Liver (tissue), 9 donors: ENCODE results near the gene SPEN. TPM values are rescaled to one million over a fixed set of nuclear protein-coding genes. Genes with fewer than 3 reads are reported as not detected.

Experiments used
- DNase-seq: peaks from one replicate; pipeline ENCODE4 v3.0.0-alpha.2; 2017; ENCODE audit warnings: low spot score
- H3K27ac ChIP-seq, 2 donors: one replicate each; pipeline ENCODE4 v1.7.0; 2013; ENCODE audit warnings: inconsistent platforms in 2 of 2, low read length in 2 of 2, control low read depth in 1 of 2, low read depth in 1 of 2, mild to moderate bottlenecking in 1 of 2
- H3K27me3 ChIP-seq, 4 donors: one replicate each; pipeline versions ENCODE4 v1.6.1 to v1.7.0; 2013; ENCODE audit warnings: low read length in 3 of 4, inconsistent platforms in 1 of 4, mild to moderate bottlenecking in 1 of 4, moderate library complexity in 1 of 4; ENCODE audit not compliant: control insufficient read depth in 4 of 4, insufficient read depth in 4 of 4
- H3K36me3 ChIP-seq, 4 donors: one replicate each; pipeline versions ENCODE4 v1.6.1 to v1.7.0; 2013; ENCODE audit warnings: low read length in 3 of 4, mild to moderate bottlenecking in 3 of 4, low read depth in 1 of 4, moderate library complexity in 1 of 4; ENCODE audit not compliant: control insufficient read depth in 4 of 4, insufficient read depth in 3 of 4
- H3K4me1 ChIP-seq, 4 donors: one replicate each; pipeline versions ENCODE4 v1.6.1 to v1.7.0; 2013; ENCODE audit warnings: low read length in 3 of 4, mild to moderate bottlenecking in 3 of 4, moderate library complexity in 1 of 4; ENCODE audit not compliant: control insufficient read depth in 4 of 4, insufficient read depth in 4 of 4
- H3K4me3 ChIP-seq, 3 donors: one replicate each; pipeline versions ENCODE4 v1.6.1 to v1.7.0; 2013; ENCODE audit warnings: low read length in 3 of 3, control low read depth in 1 of 3, low read depth in 1 of 3, mild to moderate bottlenecking in 1 of 3
- H3K9ac ChIP-seq, 2 donors: one replicate each; pipeline ENCODE4 v1.7.0; 2013; ENCODE audit warnings: low read length in 2 of 2, mild to moderate bottlenecking in 2 of 2, moderate library complexity in 2 of 2, control low read depth in 1 of 2, low read depth in 1 of 2
- H3K9me3 ChIP-seq, 4 donors: one replicate each; pipeline versions ENCODE4 v1.6.1 to v1.7.0; 2013; ENCODE audit warnings: low read length in 3 of 4; ENCODE audit not compliant: control insufficient read depth in 4 of 4
- CTCF ChIP-seq: fragments of 150-350 bp; IDR thresholded peaks from 2 replicates; pipeline ENCODE4 v1.5.1; 2017; ENCODE audit warnings: improper control_type of control experiment, low read depth, low read length; ENCODE audit not compliant: missing input control
- EGR1 ChIP-seq, 2 donors: IDR thresholded peaks; 2 replicates each; pipeline ENCODE4 v1.6.1; 2016 to 2018; ENCODE audit warnings: antibody characterized with exemption in 2 of 2, low read depth in 2 of 2
- FOXA1 ChIP-seq: IDR thresholded peaks from 2 replicates; pipeline ENCODE4 v1.6.1; 2016; ENCODE audit warnings: antibody characterized with exemption
- FOXA2 ChIP-seq: IDR thresholded peaks from 2 replicates; pipeline ENCODE4 v1.6.1; 2016; ENCODE audit warnings: antibody characterized with exemption
- GABPA ChIP-seq, 2 donors: IDR thresholded peaks in 1 of 2; conservative IDR thresholded peaks in 1 of 2; 2 replicates each; pipeline ENCODE4 v1.6.1; 2016; ENCODE audit warnings: antibody characterized with exemption in 2 of 2, mild to moderate bottlenecking in 1 of 2, moderate library complexity in 1 of 2
- HNF4A ChIP-seq, 2 donors: conservative IDR thresholded peaks; 2 replicates each; pipeline ENCODE4 v1.6.1; 2016; ENCODE audit warnings: antibody characterized with exemption in 2 of 2, mild to moderate bottlenecking in 2 of 2
- HNF4G ChIP-seq: IDR thresholded peaks from 2 replicates; pipeline ENCODE4 v1.6.1; 2016; ENCODE audit warnings: antibody characterized with exemption
- JUND ChIP-seq, 2 donors: IDR thresholded peaks; 2 replicates each; pipeline ENCODE4 v1.6.1; 2016; ENCODE audit warnings: antibody characterized with exemption in 2 of 2
- MAX ChIP-seq: IDR thresholded peaks from 2 replicates; pipeline ENCODE4 v1.6.1; 2016; ENCODE audit warnings: antibody characterized with exemption
- NR2F2 ChIP-seq: IDR thresholded peaks from 2 replicates; pipeline ENCODE4 v1.6.1; 2016; ENCODE audit warnings: antibody characterized with exemption
- RAD21 ChIP-seq, 2 donors: IDR thresholded peaks; 2 replicates each; pipeline ENCODE4 v1.6.1; 2016; ENCODE audit warnings: antibody characterized with exemption in 2 of 2, mild to moderate bottlenecking in 2 of 2
- RXRA ChIP-seq, 2 donors: IDR thresholded peaks; 2 replicates each; pipeline ENCODE4 v1.6.1; 2017 to 2018; ENCODE audit warnings: antibody characterized with exemption in 2 of 2, mild to moderate bottlenecking in 1 of 2
- TAF1 ChIP-seq: conservative IDR thresholded peaks from 2 replicates; pipeline ENCODE4 v1.6.1; 2016; ENCODE audit warnings: antibody characterized with exemption, mild to moderate bottlenecking
- YY1 ChIP-seq: IDR thresholded peaks from 2 replicates; pipeline ENCODE4 v1.6.1; 2016; ENCODE audit warnings: antibody characterized with exemption, mild to moderate bottlenecking
- WGBS: extraction: QIAGEN DNeasy Blood & Tissue Kit; methylation state at CpG from one replicate; pipeline ENCODE4 v1.1.7; 2013; 5-methylcytosine and 5-hydroxymethylcytosine counted together
- polyA plus RNA-seq, 2 donors: library from polyadenylated mRNA; stranded (reverse) in 1 of 2; unstranded in 1 of 2; fragments of 200-250 nt in 1 of 2; fragments of >200 nt in 1 of 2; fragmentation: Nextera tagmentation in 1 of 2; extraction: Ambion mirVana in 1 of 2; gene quantifications; one replicate each; pipeline versions ENCODE4 v1.2.1 to v1.2.3, GENCODE V29; 2013 to 2015
- total RNA-seq, 2 donors: library from RNA; depleted of rRNA; stranded (reverse); fragments of >200 nt; gene quantifications; one replicate each; pipeline ENCODE4 v1.2.3, GENCODE V29; 2014
- TF ChIP-seq, protein P1 (sequence below): IDR thresholded peaks from 2 replicates; pipeline ENCODE4 v1.6.1; 2016; ENCODE audit warnings: antibody characterized with exemption
- TF ChIP-seq, protein P2 (sequence below): IDR thresholded peaks from 2 replicates; pipeline ENCODE4 v1.6.1; 2016; ENCODE audit warnings: antibody characterized with exemption
- TF ChIP-seq, protein P3 (sequence below): IDR thresholded peaks from 2 replicates; pipeline ENCODE4 v1.6.1; 2016; ENCODE audit warnings: antibody characterized with exemption, mild to moderate bottlenecking
- donor health status: healthy.
- donor health status: healthy.
- donor health status: healthy.
- donor health status: healthy.
- donor health status: healthy.

SPEN gene
- total and polyA plus RNA-seq, 4 donors = 7.4 to 29.4 (median 15.2) TPM

- H3K27ac ChIP-seq = no peak overlapping the region
- 86% methylated on average over 27 of the region's 27 CpGs for WGBS
- no peak overlapping the region for H3K4me3 ChIP-seq
- no peaks in the 10 kb centered on the region for H3K27me3 ChIP-seq
- TF ChIP-seq, protein P1, sequence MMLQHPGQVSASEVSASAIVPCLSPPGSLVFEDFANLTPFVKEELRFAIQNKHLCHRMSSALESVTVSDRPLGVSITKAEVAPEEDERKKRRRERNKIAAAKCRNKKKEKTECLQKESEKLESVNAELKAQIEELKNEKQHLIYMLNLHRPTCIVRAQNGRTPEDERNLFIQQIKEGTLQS = no peak
- TF ChIP-seq RXRA (IDR thresholded peaks at IDR 0.05) (no peak), RAD21 (IDR thresholded peaks at IDR 0.05) (no peak), GABPA (IDR thresholded peaks at IDR 0.05 in 1 of 2, conservative IDR thresholded peaks at IDR 0.05 in 1 of 2) (no peak), TAF1 (no peak), FOXA1 (no peak), HNF4G (no peak), FOXA2 (no peak), CTCF (no peak), JUND (IDR thresholded peaks at IDR 0.05) (no peak), EGR1 (IDR thresholded peaks at IDR 0.05; ENCODE audit: low read depth in 2 of 2) (no peak)
- TF ChIP-seq, protein P2, sequence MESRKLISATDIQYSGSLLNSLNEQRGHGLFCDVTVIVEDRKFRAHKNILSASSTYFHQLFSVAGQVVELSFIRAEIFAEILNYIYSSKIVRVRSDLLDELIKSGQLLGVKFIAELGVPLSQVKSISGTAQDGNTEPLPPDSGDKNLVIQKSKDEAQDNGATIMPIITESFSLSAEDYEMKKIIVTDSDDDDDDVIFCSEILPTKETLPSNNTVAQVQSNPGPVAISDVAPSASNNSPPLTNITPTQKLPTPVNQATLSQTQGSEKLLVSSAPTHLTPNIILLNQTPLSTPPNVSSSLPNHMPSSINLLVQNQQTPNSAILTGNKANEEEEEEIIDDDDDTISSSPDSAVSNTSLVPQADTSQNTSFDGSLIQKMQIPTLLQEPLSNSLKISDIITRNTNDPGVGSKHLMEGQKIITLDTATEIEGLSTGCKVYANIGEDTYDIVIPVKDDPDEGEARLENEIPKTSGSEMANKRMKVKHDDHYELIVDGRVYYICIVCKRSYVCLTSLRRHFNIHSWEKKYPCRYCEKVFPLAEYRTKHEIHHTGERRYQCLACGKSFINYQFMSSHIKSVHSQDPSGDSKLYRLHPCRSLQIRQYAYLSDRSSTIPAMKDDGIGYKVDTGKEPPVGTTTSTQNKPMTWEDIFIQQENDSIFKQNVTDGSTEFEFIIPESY = no peak
- no peak overlapping the region for H3K9ac ChIP-seq
- H3K4me1 ChIP-seq = peaks cover 0 to 7% (median 1%) of the 10 kb centered on the region in 4 donors
- no peaks in the 10 kb centered on the region for H3K9me3 ChIP-seq
- DNase-seq = no peak
- H3K36me3 ChIP-seq = peaks cover 0 to 5% (median 0%) of the 10 kb centered on the region in 4 donors
These were observed 105.1 kb downstream of the SPEN start for GRCh38 chr1:15952317-15953258.

- Histone ChIP-seq H3K36me3 (peaks cover 0 to 2% (median 0%) of the 10 kb centered on the region in 4 donors), H3K9ac (no peak overlapping the region), H3K4me3 (no peak overlapping the region), H3K9me3 (no peaks in the 10 kb centered on the region), H3K4me1 (peaks cover 0 to 8% (median 1%) of the 10 kb centered on the region in 4 donors), H3K27ac (no peak overlapping the region), H3K27me3 (no peaks in the 10 kb centered on the region)
- DNase-seq = no peak
- 95% methylated on average over 11 of the region's 11 CpGs for WGBS
- TF ChIP-seq HNF4G = no peak
- no peak for TF ChIP-seq JUND (IDR thresholded peaks at IDR 0.05)
- TF ChIP-seq CTCF = no peak
- TF ChIP-seq, protein P1 = no peak
- TF ChIP-seq MAX = no peak
- TF ChIP-seq GABPA (IDR thresholded peaks at IDR 0.05 in 1 of 2, conservative IDR thresholded peaks at IDR 0.05 in 1 of 2) = no peak
- TF ChIP-seq, protein P3, sequence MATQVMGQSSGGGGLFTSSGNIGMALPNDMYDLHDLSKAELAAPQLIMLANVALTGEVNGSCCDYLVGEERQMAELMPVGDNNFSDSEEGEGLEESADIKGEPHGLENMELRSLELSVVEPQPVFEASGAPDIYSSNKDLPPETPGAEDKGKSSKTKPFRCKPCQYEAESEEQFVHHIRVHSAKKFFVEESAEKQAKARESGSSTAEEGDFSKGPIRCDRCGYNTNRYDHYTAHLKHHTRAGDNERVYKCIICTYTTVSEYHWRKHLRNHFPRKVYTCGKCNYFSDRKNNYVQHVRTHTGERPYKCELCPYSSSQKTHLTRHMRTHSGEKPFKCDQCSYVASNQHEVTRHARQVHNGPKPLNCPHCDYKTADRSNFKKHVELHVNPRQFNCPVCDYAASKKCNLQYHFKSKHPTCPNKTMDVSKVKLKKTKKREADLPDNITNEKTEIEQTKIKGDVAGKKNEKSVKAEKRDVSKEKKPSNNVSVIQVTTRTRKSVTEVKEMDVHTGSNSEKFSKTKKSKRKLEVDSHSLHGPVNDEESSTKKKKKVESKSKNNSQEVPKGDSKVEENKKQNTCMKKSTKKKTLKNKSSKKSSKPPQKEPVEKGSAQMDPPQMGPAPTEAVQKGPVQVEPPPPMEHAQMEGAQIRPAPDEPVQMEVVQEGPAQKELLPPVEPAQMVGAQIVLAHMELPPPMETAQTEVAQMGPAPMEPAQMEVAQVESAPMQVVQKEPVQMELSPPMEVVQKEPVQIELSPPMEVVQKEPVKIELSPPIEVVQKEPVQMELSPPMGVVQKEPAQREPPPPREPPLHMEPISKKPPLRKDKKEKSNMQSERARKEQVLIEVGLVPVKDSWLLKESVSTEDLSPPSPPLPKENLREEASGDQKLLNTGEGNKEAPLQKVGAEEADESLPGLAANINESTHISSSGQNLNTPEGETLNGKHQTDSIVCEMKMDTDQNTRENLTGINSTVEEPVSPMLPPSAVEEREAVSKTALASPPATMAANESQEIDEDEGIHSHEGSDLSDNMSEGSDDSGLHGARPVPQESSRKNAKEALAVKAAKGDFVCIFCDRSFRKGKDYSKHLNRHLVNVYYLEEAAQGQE = no peak
- TF ChIP-seq RXRA (IDR thresholded peaks at IDR 0.05) = no peak
- TF ChIP-seq FOXA1 = no peak
- no peak for TF ChIP-seq YY1
- TF ChIP-seq TAF1 = no peak
- TF ChIP-seq FOXA2 = no peak
- TF ChIP-seq HNF4A (conservative IDR thresholded peaks at IDR 0.05) = no peak
- no peak for TF ChIP-seq NR2F2
These were observed 105.8 kb downstream of the SPEN start for GRCh38 chr1:15953294-15953771.
